Suprapubic skin (tissue), 3 donors: ENCODE data around the gene AATF.

ENCODE experiments used
- EP300 ChIP-seq: sonication (generic); formaldehyde crosslinking; IDR thresholded peaks from one replicate; pipeline ENCODE4 v1.6.1; 2017; ENCODE audit warnings: antibody characterized with exemption
- TF ChIP-seq, protein P1 (sequence below), 2 donors: fragments of 200-600 bp in 1 of 2; fragments of 450-650 bp in 1 of 2; sonication (generic) in 1 of 2; IDR thresholded peaks; one replicate each; pipeline ENCODE4 v1.5.1; 2016 to 2019; ENCODE audit warnings: antibody characterized with exemption in 2 of 2, mild to moderate bottlenecking in 1 of 2, moderate library complexity in 1 of 2

DNA sequence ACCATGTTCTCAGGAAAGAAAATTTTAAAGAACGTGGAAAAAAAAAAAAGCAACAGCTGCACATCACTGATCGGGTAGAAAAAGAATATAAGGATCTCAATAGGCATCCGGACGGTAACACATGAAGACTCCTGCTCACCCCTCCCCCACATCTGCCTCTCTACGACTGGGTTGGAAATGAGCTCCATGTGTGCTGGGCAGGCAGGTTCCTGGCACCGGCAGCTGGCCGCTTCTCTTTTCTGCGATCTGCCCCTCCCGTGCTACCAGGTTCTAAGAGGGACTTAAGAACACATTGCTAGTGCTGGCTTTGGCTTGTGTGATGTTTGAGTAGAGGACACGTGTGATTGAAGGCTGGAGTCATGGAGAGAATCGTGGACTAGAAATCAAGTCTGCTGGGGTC lies 115.5 kb downstream of the AATF start:
- TF ChIP-seq, protein P1, sequence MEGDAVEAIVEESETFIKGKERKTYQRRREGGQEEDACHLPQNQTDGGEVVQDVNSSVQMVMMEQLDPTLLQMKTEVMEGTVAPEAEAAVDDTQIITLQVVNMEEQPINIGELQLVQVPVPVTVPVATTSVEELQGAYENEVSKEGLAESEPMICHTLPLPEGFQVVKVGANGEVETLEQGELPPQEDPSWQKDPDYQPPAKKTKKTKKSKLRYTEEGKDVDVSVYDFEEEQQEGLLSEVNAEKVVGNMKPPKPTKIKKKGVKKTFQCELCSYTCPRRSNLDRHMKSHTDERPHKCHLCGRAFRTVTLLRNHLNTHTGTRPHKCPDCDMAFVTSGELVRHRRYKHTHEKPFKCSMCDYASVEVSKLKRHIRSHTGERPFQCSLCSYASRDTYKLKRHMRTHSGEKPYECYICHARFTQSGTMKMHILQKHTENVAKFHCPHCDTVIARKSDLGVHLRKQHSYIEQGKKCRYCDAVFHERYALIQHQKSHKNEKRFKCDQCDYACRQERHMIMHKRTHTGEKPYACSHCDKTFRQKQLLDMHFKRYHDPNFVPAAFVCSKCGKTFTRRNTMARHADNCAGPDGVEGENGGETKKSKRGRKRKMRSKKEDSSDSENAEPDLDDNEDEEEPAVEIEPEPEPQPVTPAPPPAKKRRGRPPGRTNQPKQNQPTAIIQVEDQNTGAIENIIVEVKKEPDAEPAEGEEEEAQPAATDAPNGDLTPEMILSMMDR (IDR thresholded peaks at IDR 0.05) = no peak
- no peak for TF ChIP-seq EP300
